ENCODE data around the gene TSPAN17.
A peak's percentile ranks its signal among the peaks of the same experiment; 100 is the strongest.

Gene TSPAN17

GRCh38 chr5:176642675-176643490 is 4.4 kb upstream of the TSPAN17 start:
- no peak for DNase-seq (ENCODE audit: low spot score)

GRCh38 chr5:176643491-176644219 is 3.6 kb upstream of the TSPAN17 start:
- no peak for DNase-seq (ENCODE audit: low spot score)

GRCh38 chr5:176644294-176644693 is 3.0 kb upstream of the TSPAN17 start:
- no peak for DNase-seq (ENCODE audit: low spot score)

- DNase-seq (ENCODE audit: low spot score) = no peak
Observed at GRCh38 chr5:176644878-176645670, 2.2 kb upstream of the TSPAN17 start.

GRCh38 chr5:176646049-176646706 is 1.1 kb upstream of the TSPAN17 start:
- DNase-seq (ENCODE audit: low spot score) = no peak

GRCh38 chr5:176646707-176647029 is 616 bp upstream of the TSPAN17 start:
- no peak for DNase-seq (ENCODE audit: low spot score)

GRCh38 chr5:176647843-176648473 is 674 bp downstream of the TSPAN17 start:
- no peak for DNase-seq (ENCODE audit: low spot score)

GRCh38 chr5:176648474-176649194 is 1.4 kb downstream of the TSPAN17 start:
- no peak for DNase-seq (ENCODE audit: low spot score)

- no peak for DNase-seq (ENCODE audit: low spot score)
Observed at GRCh38 chr5:176650354-176650884, 3.1 kb downstream of the TSPAN17 start.

- no peak for DNase-seq (ENCODE audit: low spot score)
Observed at GRCh38 chr5:176651472-176651980, 4.2 kb downstream of the TSPAN17 start.

GRCh38 chr5:176652136-176652535 is 4.9 kb downstream of the TSPAN17 start:
- DNase-seq (ENCODE audit: low spot score) = no peak

GRCh38 chr5:176653401-176654385 is 6.4 kb downstream of the TSPAN17 start:
- no peak for DNase-seq (ENCODE audit: low spot score)

- DNase-seq (ENCODE audit: low spot score) = no peak
Observed at GRCh38 chr5:176654856-176655255, 7.6 kb downstream of the TSPAN17 start.

GRCh38 chr5:176656467-176656990 is 9.2 kb downstream of the TSPAN17 start:
- no peak for DNase-seq (ENCODE audit: low spot score)

- DNase-seq (ENCODE audit: low spot score) = peak; percentile 62
Observed at GRCh38 chr5:176658007-176658599, 10.8 kb downstream of the TSPAN17 start.

- DNase-seq (ENCODE audit: low spot score) = no peak
Observed at GRCh38 chr5:176658817-176659511, 11.7 kb downstream of the TSPAN17 start.

GRCh38 chr5:176659512-176659839 is 12.2 kb downstream of the TSPAN17 start:
- no peak for DNase-seq (ENCODE audit: low spot score)

GRCh38 chr5:176659860-176660461 is 12.7 kb downstream of the TSPAN17 start:
- DNase-seq (ENCODE audit: low spot score) = no peak
